ENCODE measurements around the gene FOXN1.

The FOXN1 gene

GRCh38 chr17:28547623-28548416, 41.7 kb downstream of the FOXN1 start:
- peak; percentile 69 for DNase-seq (ENCODE audit: low spot score)

- no peak for DNase-seq (ENCODE audit: low spot score)
Observed at GRCh38 chr17:28548417-28549130, 42.4 kb downstream of the FOXN1 start.

- no peak for DNase-seq (ENCODE audit: low spot score)
Observed at GRCh38 chr17:28549236-28550132, 43.3 kb downstream of the FOXN1 start.

GRCh38 chr17:28550858-28551257, 44.7 kb downstream of the FOXN1 start:
- DNase-seq (ENCODE audit: low spot score): no peak

- peak; percentile 34 for DNase-seq (ENCODE audit: low spot score)
Observed at GRCh38 chr17:28551421-28552175, 45.5 kb downstream of the FOXN1 start.

- DNase-seq (ENCODE audit: low spot score): peak; percentile 77
Observed at GRCh38 chr17:28552176-28552999, 46.2 kb downstream of the FOXN1 start, which contains the start of gene UNC119. Gene UNC119, minus strand, starts transcription at chr17:28552624. Its CDS starts 67 bp downstream, at chr17:28552557.

- no peak for DNase-seq (ENCODE audit: low spot score)
Observed at GRCh38 chr17:28553000-28553505, 46.9 kb downstream of the FOXN1 start.

GRCh38 chr17:28554565-28554964, 48.4 kb downstream of the FOXN1 start:
- no peak for DNase-seq (ENCODE audit: low spot score)

- DNase-seq (ENCODE audit: low spot score): no peak
Observed at GRCh38 chr17:28555022-28555421, 48.9 kb downstream of the FOXN1 start.

- no peak for DNase-seq (ENCODE audit: low spot score)
Observed at GRCh38 chr17:28563475-28563874, 57.3 kb downstream of the FOXN1 start.

- no peak for DNase-seq (ENCODE audit: low spot score)
Observed at GRCh38 chr17:28567604-28568003, 61.5 kb downstream of the FOXN1 start.

- DNase-seq (ENCODE audit: low spot score): no peak
Observed at GRCh38 chr17:28569446-28569845, 63.3 kb downstream of the FOXN1 start.

- no peak for DNase-seq (ENCODE audit: low spot score)
Observed at GRCh38 chr17:28570716-28571360, 64.7 kb downstream of the FOXN1 start.

GRCh38 chr17:28571361-28572122, 65.4 kb downstream of the FOXN1 start, which contains the start of gene PIGS:
Gene PIGS, minus strand, starts transcription at chr17:28571524. Its CDS starts 28 bp downstream, at chr17:28571496.
- peak; percentile 95 for DNase-seq (ENCODE audit: low spot score)

- no peak for DNase-seq (ENCODE audit: low spot score)
Observed at GRCh38 chr17:28572259-28573039, 66.3 kb downstream of the FOXN1 start.

GRCh38 chr17:28573040-28573380, 66.9 kb downstream of the FOXN1 start:
- no peak for DNase-seq (ENCODE audit: low spot score)

GRCh38 chr17:28573521-28573920, 67.4 kb downstream of the FOXN1 start:
- no peak for DNase-seq (ENCODE audit: low spot score)

- DNase-seq (ENCODE audit: low spot score): no peak
Observed at GRCh38 chr17:28573966-28574480, 67.9 kb downstream of the FOXN1 start.

Measured in COLO829 (cell line).